DND-41 (cell line): ENCODE measurements around the gene NETO2.
"Not testable (repeated sequence)": the region's sequence is repeated elsewhere in the genome, so short reads cannot be mapped to it uniquely, and the experiment has no call there.

Experiments
- ATAC-seq: fragments of 200-7000 bp; cut with Tn5 transposase; 3 replicates; pipeline ENCODE4 v1.9.1; 2021; ENCODE audit warnings: low read depth; ENCODE audit not compliant: insufficient read depth
- DNase-seq: peaks from one replicate; pipeline ENCODE4 v3.0.0-alpha.2; 2020
- H2AFZ ChIP-seq: 2 replicates; pipeline ENCODE4 v1.6.0; 2012; ENCODE audit warnings: low read depth, low read length
- H3K27ac ChIP-seq: 2 replicates; pipeline ENCODE4 v1.5.1; 2012; ENCODE audit warnings: low read length, inconsistent platforms
- H3K27me3 ChIP-seq: fragments of 200-600 bp; sonication (generic); 2 replicates; pipeline ENCODE4 v1.6.0; 2012; ENCODE audit warnings: low read length, mild to moderate bottlenecking, inconsistent platforms; ENCODE audit not compliant: insufficient read depth, poor library complexity
- H3K36me3 ChIP-seq: 2 replicates; pipeline ENCODE4 v1.5.1; 2012; ENCODE audit warnings: low read length, inconsistent platforms; ENCODE audit not compliant: insufficient read depth
- H3K4me1 ChIP-seq: 2 replicates; pipeline ENCODE4 v1.5.1; 2012; ENCODE audit warnings: mild to moderate bottlenecking, low read length; ENCODE audit not compliant: insufficient read depth
- H3K4me2 ChIP-seq: 2 replicates; pipeline ENCODE4 v1.6.0; 2012; ENCODE audit warnings: mild to moderate bottlenecking, moderate library complexity, low read length, inconsistent platforms; ENCODE audit not compliant: insufficient read depth
- H3K4me3 ChIP-seq, 2 experiments: fragments of 200-600 bp in 1 of 2; shearing (Covaris generic) in 1 of 2; 2 replicates each; pipeline ENCODE4 v1.5.1; 2012 to 2016; ENCODE audit warnings: inconsistent platforms in 2 of 2, low read length in 2 of 2, mild to moderate bottlenecking in 2 of 2, low read depth in 1 of 2, moderate library complexity in 1 of 2
- H3K79me2 ChIP-seq: 2 replicates; pipeline ENCODE4 v1.6.0; 2012; ENCODE audit warnings: low read length, inconsistent platforms; ENCODE audit not compliant: insufficient read depth
- H3K9ac ChIP-seq: 2 replicates; pipeline ENCODE4 v1.6.0; 2012; ENCODE audit warnings: low read depth, mild to moderate bottlenecking, inconsistent platforms, low read length, moderate library complexity
- H3K9me3 ChIP-seq: 2 replicates; pipeline ENCODE4 v1.5.1; 2012; ENCODE audit warnings: low read length, moderate library complexity, mild to moderate bottlenecking, inconsistent platforms; ENCODE audit not compliant: insufficient read depth, severe bottlenecking
- H4K20me1 ChIP-seq: 2 replicates; pipeline ENCODE4 v1.6.0; 2012; ENCODE audit warnings: low read length; ENCODE audit not compliant: insufficient read depth
- EZH2 ChIP-seq: IDR thresholded peaks from 3 replicates; pipeline ENCODE4 v1.6.1; 2012; ENCODE audit warnings: borderline replicate concordance, low read depth, mild to moderate bottlenecking, moderate library complexity, low read length, inconsistent platforms; ENCODE audit not compliant: severe bottlenecking
- TF ChIP-seq, protein P1 (sequence below): IDR thresholded peaks from 2 replicates; pipeline ENCODE4 v1.5.1; 2012; ENCODE audit warnings: borderline replicate concordance, low read length, moderate library complexity, mild to moderate bottlenecking; ENCODE audit not compliant: poor library complexity, severe bottlenecking; ENCODE audit errors: extremely low read depth

Gene NETO2

DNA sequence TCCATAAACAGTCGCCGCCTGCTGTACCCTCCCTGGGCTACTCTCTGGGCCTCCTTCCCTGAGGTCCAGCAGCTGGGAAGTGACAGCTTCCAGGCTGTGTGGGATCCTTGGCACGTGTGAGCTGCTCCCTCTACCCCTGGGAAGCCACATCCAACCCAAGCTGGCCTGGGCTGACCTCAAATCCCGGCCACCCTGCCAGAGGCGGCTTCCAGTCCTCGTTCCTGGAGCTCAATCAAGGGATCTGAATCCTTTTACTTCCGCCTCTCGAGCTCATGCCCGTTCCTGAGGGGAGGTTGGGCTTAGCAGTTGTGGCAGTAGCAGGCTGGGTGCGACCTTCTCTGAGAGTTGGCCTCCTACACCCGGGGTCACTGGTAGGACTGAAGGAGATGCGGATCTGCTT, 82.5 kb downstream of the NETO2 start:
- Histone ChIP-seq H3K27me3 (no peaks in the 10 kb centered on the region), H3K36me3 (no peaks in the 10 kb centered on the region), H3K4me3 (no peak overlapping the region), H3K4me2 (no peak overlapping the region), H2AFZ (no peak overlapping the region), H3K9ac (no peak overlapping the region), H3K27ac (no peak overlapping the region), H3K4me1 (no peaks in the 10 kb centered on the region), H3K9me3 (no peaks in the 10 kb centered on the region), H3K79me2 (no peaks in the 10 kb centered on the region), H4K20me1 (no peaks in the 10 kb centered on the region)
- DNase-seq, result no peak
- ATAC-seq, result no peak
- TF ChIP-seq EZH2, result no peak
- TF ChIP-seq, protein P1, sequence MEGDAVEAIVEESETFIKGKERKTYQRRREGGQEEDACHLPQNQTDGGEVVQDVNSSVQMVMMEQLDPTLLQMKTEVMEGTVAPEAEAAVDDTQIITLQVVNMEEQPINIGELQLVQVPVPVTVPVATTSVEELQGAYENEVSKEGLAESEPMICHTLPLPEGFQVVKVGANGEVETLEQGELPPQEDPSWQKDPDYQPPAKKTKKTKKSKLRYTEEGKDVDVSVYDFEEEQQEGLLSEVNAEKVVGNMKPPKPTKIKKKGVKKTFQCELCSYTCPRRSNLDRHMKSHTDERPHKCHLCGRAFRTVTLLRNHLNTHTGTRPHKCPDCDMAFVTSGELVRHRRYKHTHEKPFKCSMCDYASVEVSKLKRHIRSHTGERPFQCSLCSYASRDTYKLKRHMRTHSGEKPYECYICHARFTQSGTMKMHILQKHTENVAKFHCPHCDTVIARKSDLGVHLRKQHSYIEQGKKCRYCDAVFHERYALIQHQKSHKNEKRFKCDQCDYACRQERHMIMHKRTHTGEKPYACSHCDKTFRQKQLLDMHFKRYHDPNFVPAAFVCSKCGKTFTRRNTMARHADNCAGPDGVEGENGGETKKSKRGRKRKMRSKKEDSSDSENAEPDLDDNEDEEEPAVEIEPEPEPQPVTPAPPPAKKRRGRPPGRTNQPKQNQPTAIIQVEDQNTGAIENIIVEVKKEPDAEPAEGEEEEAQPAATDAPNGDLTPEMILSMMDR, result no peak

DNA sequence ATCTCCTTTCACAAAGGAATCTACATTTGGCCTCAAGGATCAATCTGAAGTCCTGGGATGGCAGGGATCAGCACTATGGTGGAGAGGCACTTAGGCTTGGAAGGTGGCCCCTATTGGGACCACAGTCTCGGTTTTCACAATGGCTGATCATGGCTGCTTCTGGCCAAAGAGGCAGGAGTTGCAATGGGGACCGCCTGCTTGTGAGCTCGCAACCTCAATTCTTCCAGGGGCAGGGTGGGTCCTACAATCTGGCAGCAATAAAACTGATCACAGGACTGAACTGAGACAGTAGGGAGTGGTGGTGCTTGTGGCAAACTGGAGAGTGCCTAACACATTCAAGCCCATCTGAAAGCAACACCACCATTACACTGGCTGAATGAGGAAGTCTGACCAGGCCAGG, 83.1 kb downstream of the NETO2 start:
- no peaks in the 10 kb centered on the region for H3K4me1 ChIP-seq
- H3K9ac ChIP-seq, result no peak overlapping the region
- no peaks in the 10 kb centered on the region for H3K27me3 ChIP-seq
- H3K4me3 ChIP-seq, result no peak overlapping the region
- H3K4me2 ChIP-seq, result no peak overlapping the region
- ATAC-seq, result no peak
- DNase-seq, result no peak
- no peak overlapping the region for H3K27ac ChIP-seq
- H2AFZ ChIP-seq, result no peak overlapping the region
- H3K36me3 ChIP-seq, result no peaks in the 10 kb centered on the region
- TF ChIP-seq, protein P1, result no peak
- TF ChIP-seq EZH2, result no peak
- H3K79me2 ChIP-seq, result no peaks in the 10 kb centered on the region
- no peaks in the 10 kb centered on the region for H3K9me3 ChIP-seq
- H4K20me1 ChIP-seq, result no peaks in the 10 kb centered on the region

DNA sequence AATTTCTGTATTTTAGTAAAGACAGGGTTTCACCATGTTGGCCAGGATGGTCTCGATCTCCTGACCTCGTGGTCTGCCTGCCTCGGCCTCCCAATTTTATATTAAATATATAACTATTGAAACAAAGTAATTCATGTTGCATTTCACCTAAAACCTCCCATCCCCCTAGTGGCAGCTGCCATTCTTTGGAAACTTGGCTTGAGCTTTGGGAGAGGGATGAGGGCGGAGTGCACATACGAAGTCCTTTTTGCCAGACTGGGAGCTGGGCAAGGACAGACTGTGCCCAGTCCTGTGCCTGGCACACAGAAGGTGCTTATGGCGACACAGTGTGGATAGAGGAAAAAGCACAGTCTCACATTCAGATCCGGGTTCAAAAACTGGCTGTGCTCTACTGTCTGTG, 83.8 kb downstream of the NETO2 start:
- TF ChIP-seq, protein P1, result no peak
- no peak for TF ChIP-seq EZH2
- Histone ChIP-seq H2AFZ (no peak overlapping the region), H3K9ac (no peak overlapping the region), H3K9me3 (no peaks in the 10 kb centered on the region), H3K4me3 (no peak overlapping the region), H3K4me1 (no peaks in the 10 kb centered on the region), H3K79me2 (no peaks in the 10 kb centered on the region), H3K36me3 (no peaks in the 10 kb centered on the region), H3K4me2 (no peak overlapping the region), H3K27me3 (no peaks in the 10 kb centered on the region), H3K27ac (no peak overlapping the region), H4K20me1 (no peaks in the 10 kb centered on the region)
- DNase-seq (no peak), ATAC-seq (no peak)

DNA sequence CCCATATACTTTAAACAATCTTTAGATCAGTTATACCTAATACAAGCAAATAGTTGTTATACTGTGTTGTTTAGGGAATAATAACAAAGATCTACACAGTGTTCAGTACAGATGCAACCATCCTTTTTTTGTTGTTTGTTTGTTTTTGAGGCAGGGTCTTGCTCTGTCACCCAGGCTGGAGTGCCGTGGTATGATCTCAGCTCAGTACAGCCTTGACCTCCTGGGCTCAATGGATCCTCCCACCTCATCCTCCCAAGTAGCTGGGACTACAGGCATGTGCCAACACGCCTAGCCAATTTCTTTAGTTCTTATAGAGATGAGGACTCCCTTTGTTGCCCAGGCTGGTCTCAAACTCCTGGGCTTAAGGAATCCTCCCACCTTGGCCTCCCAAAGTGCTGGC, 84.6 kb downstream of the NETO2 start:
- H3K27me3 ChIP-seq, H4K20me1 ChIP-seq, H3K27ac ChIP-seq, H3K4me2 ChIP-seq, H2AFZ ChIP-seq, H3K4me1 ChIP-seq, H3K9ac ChIP-seq, H3K36me3 ChIP-seq, H3K4me3 ChIP-seq, H3K9me3 ChIP-seq, DNase-seq, ATAC-seq, H3K79me2 ChIP-seq: not testable (repeated sequence)
